LNCAP (cell line): ENCODE results near the gene SPOUT1.
A peak's percentile ranks its signal among the peaks of the same experiment; 100 is the strongest.

Source experiments
- TF ChIP-seq, protein P1 (sequence below): fragments of 450-650 bp; IDR thresholded peaks from 2 replicates; pipeline ENCODE4 v1.5.1; 2017; ENCODE audit warnings: mild to moderate bottlenecking

SPOUT1 gene

DNA sequence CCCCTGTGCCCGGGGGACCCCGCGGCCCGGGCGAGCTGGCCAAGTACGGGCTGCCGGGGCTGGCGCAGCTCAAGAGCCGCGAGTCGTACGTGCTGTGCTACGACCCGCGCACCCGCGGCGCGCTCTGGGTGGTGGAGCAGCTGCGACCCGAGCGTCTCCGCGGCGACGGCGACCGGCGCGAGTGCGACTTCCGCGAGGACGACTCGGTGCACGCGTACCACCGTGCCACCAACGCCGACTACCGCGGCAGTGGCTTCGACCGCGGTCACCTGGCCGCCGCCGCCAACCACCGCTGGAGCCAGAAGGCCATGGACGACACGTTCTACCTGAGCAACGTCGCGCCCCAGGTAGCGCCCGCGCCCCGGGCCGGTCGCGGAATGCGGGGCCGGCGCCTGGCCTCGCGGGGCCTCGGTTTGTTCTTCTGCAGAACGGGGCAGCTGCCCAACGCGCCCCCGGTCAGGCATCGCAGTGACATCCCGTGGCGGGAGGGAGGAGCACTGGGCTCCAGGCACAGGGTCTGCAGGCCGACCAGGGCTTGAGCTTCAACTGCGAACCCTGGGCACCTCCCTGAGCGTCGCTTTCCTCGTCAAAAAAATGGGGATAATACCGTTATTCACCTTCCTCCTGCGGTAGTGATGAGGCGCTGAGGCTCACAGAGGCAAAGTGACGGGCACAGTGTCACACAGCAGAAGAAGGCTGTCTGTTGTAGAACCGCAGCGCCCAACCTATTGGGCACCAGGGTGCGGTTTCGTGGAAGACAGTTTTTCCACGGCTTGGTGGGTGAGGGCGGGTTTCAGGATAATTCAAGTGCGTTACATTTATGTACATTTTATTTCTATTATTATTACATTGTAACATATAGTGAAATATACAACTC is 10.5 kb downstream of the SPOUT1 start:
- TF ChIP-seq, protein P1, sequence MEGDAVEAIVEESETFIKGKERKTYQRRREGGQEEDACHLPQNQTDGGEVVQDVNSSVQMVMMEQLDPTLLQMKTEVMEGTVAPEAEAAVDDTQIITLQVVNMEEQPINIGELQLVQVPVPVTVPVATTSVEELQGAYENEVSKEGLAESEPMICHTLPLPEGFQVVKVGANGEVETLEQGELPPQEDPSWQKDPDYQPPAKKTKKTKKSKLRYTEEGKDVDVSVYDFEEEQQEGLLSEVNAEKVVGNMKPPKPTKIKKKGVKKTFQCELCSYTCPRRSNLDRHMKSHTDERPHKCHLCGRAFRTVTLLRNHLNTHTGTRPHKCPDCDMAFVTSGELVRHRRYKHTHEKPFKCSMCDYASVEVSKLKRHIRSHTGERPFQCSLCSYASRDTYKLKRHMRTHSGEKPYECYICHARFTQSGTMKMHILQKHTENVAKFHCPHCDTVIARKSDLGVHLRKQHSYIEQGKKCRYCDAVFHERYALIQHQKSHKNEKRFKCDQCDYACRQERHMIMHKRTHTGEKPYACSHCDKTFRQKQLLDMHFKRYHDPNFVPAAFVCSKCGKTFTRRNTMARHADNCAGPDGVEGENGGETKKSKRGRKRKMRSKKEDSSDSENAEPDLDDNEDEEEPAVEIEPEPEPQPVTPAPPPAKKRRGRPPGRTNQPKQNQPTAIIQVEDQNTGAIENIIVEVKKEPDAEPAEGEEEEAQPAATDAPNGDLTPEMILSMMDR = no peak

DNA sequence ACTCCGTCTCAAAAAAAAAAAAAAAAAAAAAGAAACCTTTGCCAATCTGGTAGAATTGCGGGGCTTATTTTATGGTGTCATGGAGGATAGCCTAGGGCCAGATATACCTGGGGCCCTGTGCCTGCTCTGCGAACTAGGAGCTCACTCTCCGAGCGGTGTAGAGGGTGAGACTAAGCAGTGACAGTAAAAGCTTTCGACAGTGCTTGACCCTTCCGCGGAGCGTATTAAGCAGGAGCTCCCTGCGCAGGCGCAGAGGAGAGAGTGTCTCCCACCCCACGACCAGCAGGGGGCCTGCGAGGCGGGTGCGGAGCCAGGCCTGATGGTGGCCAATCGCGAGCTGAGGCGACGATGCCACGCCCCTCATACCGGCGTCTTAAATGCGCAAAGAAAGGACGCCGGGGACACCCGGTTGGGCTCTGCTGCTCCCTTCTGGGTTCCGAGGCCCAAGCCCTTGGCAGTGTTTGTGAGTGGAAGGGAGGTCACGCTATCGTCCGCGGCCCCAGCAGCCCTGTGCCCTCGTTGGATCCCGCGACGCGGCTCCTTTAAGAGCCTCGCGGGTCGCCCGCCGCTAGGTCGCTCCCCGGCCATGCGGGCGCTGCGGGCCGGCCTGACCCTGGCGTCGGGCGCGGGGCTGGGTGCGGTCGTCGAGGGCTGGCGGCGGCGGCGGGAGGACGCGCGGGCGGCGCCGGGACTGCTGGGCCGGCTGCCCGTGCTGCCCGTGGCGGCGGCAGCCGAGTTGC is 11.3 kb downstream of the SPOUT1 start, which contains the start of gene ENDOG:
Gene ENDOG, plus strand, starts transcription at position 402 of the 740 bp plus-strand sequence. Its CDS starts 185 bp downstream, at position 587.
- TF ChIP-seq, protein P1 = peak; percentile 87

DNA sequence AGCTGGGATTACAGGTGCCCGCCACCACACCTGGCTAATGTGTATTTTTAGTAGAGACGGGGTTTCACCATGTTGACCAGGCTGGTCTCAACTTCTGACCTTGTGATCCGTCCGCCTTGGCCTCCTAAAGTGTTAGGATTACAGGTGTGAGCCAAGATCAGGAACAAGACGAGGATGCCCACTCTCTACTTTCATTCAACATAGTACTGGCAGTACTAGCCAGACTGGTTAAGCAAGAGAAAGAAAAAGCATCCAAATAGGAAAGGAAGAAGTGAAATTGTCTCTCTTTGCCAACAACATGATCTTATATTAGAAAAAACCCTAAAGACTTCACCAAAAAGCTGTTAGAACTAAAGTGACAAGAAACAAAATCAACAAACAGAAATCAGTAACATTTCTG is 18.7 kb downstream of the SPOUT1 start:
- TF ChIP-seq, protein P1 = no peak

DNA sequence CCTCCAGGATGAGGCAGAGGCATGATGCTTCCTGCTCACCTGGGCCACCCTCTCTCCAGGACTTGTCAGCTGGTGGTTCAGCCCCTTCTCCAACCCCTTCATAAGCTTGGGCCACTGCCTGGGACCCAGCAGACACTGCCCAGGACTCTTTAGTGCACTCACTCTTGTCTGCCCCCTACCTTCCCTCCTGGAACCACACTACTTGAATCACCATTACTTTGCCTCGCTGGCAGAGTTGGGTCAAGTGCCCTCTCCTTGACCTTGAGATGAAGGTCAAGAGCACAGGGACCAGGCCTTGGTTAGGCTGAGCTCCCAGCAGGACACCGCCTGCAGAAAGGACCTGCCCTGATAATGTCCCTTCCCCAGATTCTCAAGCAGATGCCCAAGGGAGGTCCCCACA is 19.8 kb downstream of the SPOUT1 start:
- TF ChIP-seq, protein P1 = no peak

DNA sequence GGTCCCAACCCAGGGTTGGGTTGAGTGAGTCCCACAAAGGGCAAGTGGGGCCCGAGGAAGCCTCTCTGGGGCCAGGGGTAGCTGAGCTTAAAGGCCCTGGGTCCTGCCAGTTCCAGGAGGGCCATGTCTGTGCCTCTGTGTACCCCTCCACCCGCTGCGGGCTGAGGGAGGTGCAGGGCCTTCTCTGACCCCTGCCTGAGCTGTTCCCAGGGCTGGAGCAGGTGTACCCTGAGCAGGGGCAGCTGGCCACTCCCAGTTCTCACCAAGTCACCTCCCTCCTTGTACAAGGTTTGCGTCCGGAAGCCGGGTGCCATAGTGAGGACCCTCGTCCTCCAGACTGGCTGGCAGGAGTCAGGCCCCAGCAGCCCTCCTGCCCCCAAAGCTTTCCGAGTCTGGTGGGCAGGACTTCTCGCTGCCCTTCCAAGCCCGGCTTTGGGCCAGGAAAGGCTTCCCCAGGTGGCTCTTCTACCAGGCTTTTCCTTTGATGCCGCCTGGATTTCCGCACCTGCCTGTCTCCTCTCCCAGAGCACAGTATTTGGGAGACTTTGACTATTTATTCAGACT is 20.5 kb downstream of the SPOUT1 start:
- TF ChIP-seq, protein P1 = no peak

DNA sequence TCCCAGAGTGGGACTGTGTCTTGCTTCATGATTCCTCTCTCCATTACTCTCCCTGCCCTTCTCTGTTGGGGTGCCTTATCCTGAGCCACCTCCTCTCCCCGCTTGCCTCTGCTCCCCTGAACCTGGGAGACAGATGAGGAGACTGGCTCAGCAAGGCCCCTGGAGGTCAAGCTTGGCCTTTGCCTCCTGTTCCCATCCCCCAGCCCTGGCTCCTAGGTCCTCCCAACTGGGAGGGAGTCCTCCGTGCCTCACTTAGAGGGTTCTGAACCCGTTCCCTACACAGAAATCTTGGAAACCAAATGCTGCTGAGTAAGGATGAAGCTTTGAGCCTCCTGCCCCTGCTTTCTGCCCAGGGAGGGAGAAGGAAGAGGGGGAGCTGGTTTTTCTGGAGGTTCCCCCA is 21.1 kb downstream of the SPOUT1 start:
- TF ChIP-seq, protein P1 = no peak

DNA sequence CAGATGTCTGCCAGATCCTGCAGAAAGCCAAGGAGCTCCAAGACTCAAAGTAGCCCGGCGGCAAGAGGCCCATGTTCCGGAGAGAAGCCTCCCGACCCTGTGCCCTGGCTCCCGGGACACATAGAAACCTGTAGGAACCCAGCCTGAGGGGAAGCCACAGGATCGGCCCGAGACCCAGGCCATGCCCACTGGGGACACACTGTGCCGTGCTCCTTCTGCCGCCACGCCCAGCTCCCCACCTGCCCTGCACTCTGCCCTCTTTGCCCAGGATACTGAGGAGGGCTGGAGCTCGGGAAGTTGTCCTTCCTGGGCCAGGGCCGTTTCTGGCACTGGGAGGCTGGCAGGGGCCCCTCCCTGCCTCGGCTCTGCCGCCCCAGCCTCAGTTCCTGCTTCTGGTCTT is 21.8 kb downstream of the SPOUT1 start:
- TF ChIP-seq, protein P1 = no peak
